Left ventricle myocardium inferior (tissue), 1 donor: ENCODE measurements around the gene CES4A. TPM values are rescaled to one million over a fixed set of nuclear protein-coding genes. Genes with fewer than 3 reads are reported as not detected.
"Not testable (repeated sequence)": the region's sequence is repeated elsewhere in the genome, so short reads cannot be mapped to it uniquely, and the experiment has no call there.

Experiments used
- DNase-seq: peaks from one replicate; pipeline ENCODE4 v3.0.0-alpha.2; 2020
- H3K27ac ChIP-seq: fragments of 200-600 bp; replicated peaks from 2 replicates; pipeline ENCODE4 v1.8.0; 2021
- H3K27me3 ChIP-seq: fragments of 200-600 bp; 2 replicates; pipeline ENCODE4 v1.8.0; 2021; ENCODE audit warnings: low read depth
- H3K36me3 ChIP-seq: fragments of 200-600 bp; 2 replicates; pipeline ENCODE4 v1.8.0; 2021
- H3K4me1 ChIP-seq: fragments of 200-600 bp; 2 replicates; pipeline ENCODE4 v1.8.0; 2021
- H3K4me3 ChIP-seq: fragments of 200-600 bp; 2 replicates; pipeline ENCODE4 v1.8.0; 2021; ENCODE audit warnings: mild to moderate bottlenecking, moderate library complexity
- H3K9me3 ChIP-seq: fragments of 200-600 bp; replicated peaks from 2 replicates; pipeline ENCODE4 v1.8.0; 2021
- CTCF ChIP-seq: fragments of 200-600 bp; IDR thresholded peaks from 2 replicates; pipeline ENCODE4 v1.8.0; 2021; ENCODE audit warnings: antibody characterized with exemption, mild to moderate bottlenecking, borderline replicate concordance
- intact Hi-C: fragments of 100-400 bp; cut with micrococcal nuclease; formaldehyde crosslinking; loops from one replicate; pipeline ENCODE4 v1.11.0; 2022
- total RNA-seq: library from RNA; stranded (reverse); fragmentation: NEBNext Ultra II Directional; extraction: Animal tissue kit (Norgen Biotek cat#: 25700); gene quantifications from one replicate; pipeline ENCODE4 v1.2.1, GENCODE V29; 2021
- donor health status: DM: no; HTN: yes; CAD: no; lungs with severe emphysema.

The CES4A gene
- total RNA-seq, 1 donor from 2014 or later, result 11.0 TPM

- Histone ChIP-seq H3K27me3 (no peaks in the 10 kb centered on the region), H3K9me3 (no peaks in the 10 kb centered on the region), H3K27ac (no peak overlapping the region), H3K36me3 (peaks cover 52% of the 10 kb centered on the region), H3K4me3 (no peak overlapping the region), H3K4me1 (peaks cover 22% of the 10 kb centered on the region)
- no peak for TF ChIP-seq CTCF
- intact Hi-C loops, result no loop called here
- no peak for DNase-seq
Measured at GRCh38 chr16:66944054-66944441, 44.3 kb upstream of the CES4A start.

- DNase-seq, H3K4me3 ChIP-seq, intact Hi-C loops, H3K27me3 ChIP-seq, H3K27ac ChIP-seq, H3K9me3 ChIP-seq: not testable (repeated sequence)
- peaks cover 44% of the 10 kb centered on the region for H3K36me3 ChIP-seq
- H3K4me1 ChIP-seq, result peaks cover 28% of the 10 kb centered on the region
Measured at GRCh38 chr16:66944971-66945370, 43.4 kb upstream of the CES4A start.

GRCh38 chr16:66945939-66946338, 42.5 kb upstream of the CES4A start:
- no peak for DNase-seq
- H3K4me1 ChIP-seq, result peaks cover 28% of the 10 kb centered on the region
- peaks cover 34% of the 10 kb centered on the region for H3K36me3 ChIP-seq
- no peak overlapping the region for H3K4me3 ChIP-seq
- TF ChIP-seq CTCF, result no peak
- intact Hi-C loops, result no loop called here
- peaks cover 6% of the 10 kb centered on the region for H3K27me3 ChIP-seq
- H3K27ac ChIP-seq, result no peak overlapping the region
- no peaks in the 10 kb centered on the region for H3K9me3 ChIP-seq

DNA sequence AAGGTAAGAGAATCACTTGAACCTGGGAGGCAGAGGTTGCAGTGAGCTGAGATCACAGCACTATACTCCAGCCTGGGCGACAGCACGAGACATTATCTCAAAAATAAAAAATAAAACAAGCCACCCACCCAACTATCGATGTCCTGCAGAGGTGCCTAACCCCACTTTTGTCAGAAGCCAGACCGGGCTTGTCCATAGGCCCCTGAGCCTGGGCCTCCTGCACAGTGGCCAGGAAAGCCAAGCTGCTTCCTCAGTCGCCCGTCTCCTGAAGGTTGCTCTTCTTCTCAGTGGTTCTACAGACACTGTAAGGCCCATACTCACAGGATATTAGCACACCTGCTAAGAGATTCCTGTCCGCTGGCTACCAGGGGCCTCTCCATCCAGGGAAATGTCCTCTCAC, 41.8 kb upstream of the CES4A start:
- H3K9me3 ChIP-seq, result peaks cover 4% of the 10 kb centered on the region
- peaks cover 28% of the 10 kb centered on the region for H3K4me1 ChIP-seq
- intact Hi-C loops, result no loop called here
- no peak overlapping the region for H3K27ac ChIP-seq
- DNase-seq, result no peak
- H3K27me3 ChIP-seq, result peaks cover 12% of the 10 kb centered on the region
- H3K4me3 ChIP-seq, result no peak overlapping the region
- TF ChIP-seq CTCF, result no peak
- peaks cover 28% of the 10 kb centered on the region for H3K36me3 ChIP-seq

GRCh38 chr16:66946974-66947301, 41.5 kb upstream of the CES4A start:
- Histone ChIP-seq H3K36me3 (peaks cover 24% of the 10 kb centered on the region), H3K27me3 (peaks cover 16% of the 10 kb centered on the region), H3K4me3 (no peak overlapping the region), H3K27ac (no peak overlapping the region), H3K9me3 (peaks cover 7% of the 10 kb centered on the region), H3K4me1 (peaks cover 28% of the 10 kb centered on the region)
- DNase-seq, result no peak
- TF ChIP-seq CTCF, result no peak
- intact Hi-C loops, result no loop called here

DNA sequence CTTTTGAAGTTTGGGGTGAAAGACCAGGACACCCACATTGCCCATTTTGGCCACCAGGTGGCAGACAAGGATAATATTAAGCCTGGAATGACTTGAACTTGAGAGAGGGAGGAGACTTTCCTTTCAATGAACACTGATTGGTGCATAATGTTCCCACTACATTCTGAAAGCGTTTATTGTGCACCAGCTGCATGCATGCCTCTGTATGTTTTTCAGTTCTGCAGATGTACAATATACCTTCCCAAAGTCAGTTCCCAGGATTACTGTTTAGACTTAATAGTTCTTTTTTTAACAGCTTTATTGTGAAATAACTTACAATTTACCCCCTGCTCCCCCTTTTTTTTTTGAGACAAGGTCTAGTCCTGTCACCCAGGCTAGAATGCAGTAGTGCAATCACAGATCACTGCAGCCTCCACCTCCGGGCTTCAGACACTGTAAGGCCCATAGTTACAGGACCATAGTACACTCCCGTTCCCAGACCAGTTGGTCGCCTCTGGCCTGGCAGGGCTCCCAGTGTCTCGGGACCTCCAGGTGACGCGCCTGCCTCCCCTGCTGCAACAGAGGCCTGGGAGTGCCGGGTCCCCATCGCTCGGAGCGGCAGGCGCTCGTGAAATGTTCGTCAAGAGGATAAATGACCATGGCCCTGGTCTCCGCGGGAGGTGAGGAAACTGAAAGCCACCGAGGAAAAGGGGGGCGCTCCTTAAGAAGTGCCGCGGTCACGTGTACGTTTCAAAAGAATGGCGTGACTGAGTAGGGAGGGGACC, 40.9 kb upstream of the CES4A start:
- peaks cover 19% of the 10 kb centered on the region for H3K36me3 ChIP-seq
- peaks cover 28% of the 10 kb centered on the region for H3K4me1 ChIP-seq
- intact Hi-C loops, result no loop called here
- H3K9me3 ChIP-seq, result peaks cover 7% of the 10 kb centered on the region
- H3K27ac ChIP-seq, result no peak overlapping the region
- H3K27me3 ChIP-seq, result peaks cover 21% of the 10 kb centered on the region
- TF ChIP-seq CTCF, result peak; percentile 90
- H3K4me3 ChIP-seq, result peak overlapping the region; percentile 67
- peak; percentile 75 for DNase-seq
